Lower leg skin (tissue), 4 donors: Measurements from ENCODE around the gene EPB41L5. TPM values are rescaled to one million over a fixed set of nuclear protein-coding genes. Genes with fewer than 3 reads are reported as not detected.

Experiments used
- DNase-seq, 2 donors: peaks; one replicate each; pipeline ENCODE4 v3.0.0-alpha.2; 2019; ENCODE audit warnings: low spot score in 2 of 2
- H3K4me3 ChIP-seq: fragments of 200-600 bp; sonication (generic); 2 replicates; pipeline ENCODE4 v1.5.1; 2017; ENCODE audit warnings: mild to moderate bottlenecking, low read depth; ENCODE audit not compliant: poor library complexity, severe bottlenecking
- CTCF ChIP-seq, 3 donors: fragments of 450-650 bp; IDR thresholded peaks; one replicate each; pipeline ENCODE4 v1.5.1; 2016; ENCODE audit warnings: antibody characterized with exemption in 3 of 3, mild to moderate bottlenecking in 3 of 3, moderate library complexity in 2 of 3
- POLR2A ChIP-seq, 2 donors: fragments of 450-650 bp; IDR thresholded peaks; one replicate each; pipeline ENCODE4 v1.6.1; 2016 to 2017; ENCODE audit warnings: antibody characterized with exemption in 2 of 2, mild to moderate bottlenecking in 1 of 2, moderate library complexity in 1 of 2
- WGBS, 2 donors: methylation state at CpG; one replicate each; pipeline ENCODE4 v1.1.5; 2018; 5-methylcytosine and 5-hydroxymethylcytosine counted together
- intact Hi-C: fragments of 100-400 bp; cut with DNase I; formaldehyde crosslinking; loops from one replicate; pipeline ENCODE4 v1.15.0; 2023; ENCODE audit warnings: low total_unique reads
- total RNA-seq, 4 donors: library from RNA; depleted of rRNA; stranded (reverse); fragments of >200 nt; gene quantifications; one replicate each; pipeline ENCODE4 v1.1.0, GENCODE V29; 2016

Gene EPB41L5
- total RNA-seq, 4 donors from 2014 or later: 12.4 to 25.4 (median 23.0) TPM

- no peak for DNase-seq
- TF ChIP-seq CTCF (IDR thresholded peaks at IDR 0.05) (no peak), POLR2A (IDR thresholded peaks at IDR 0.05) (no peak)
- H3K4me3 ChIP-seq: no peak overlapping the region
- intact Hi-C loops: no loop called here
- WGBS, 2 donors: 70 to 83% methylated on average over 1 of the region's 1 CpG
Measured at GRCh38 chr2:120108749-120109148, 95.9 kb downstream of the EPB41L5 start.

- no peak overlapping the region for H3K4me3 ChIP-seq
- WGBS, 2 donors: 68 to 70% methylated on average over 3 of the region's 3 CpGs
- intact Hi-C loops: loop anchor here (10.0 kb wide), 1 partner anchor 205 kb away; no protein-coding TSS in a partner anchor
- TF ChIP-seq POLR2A (IDR thresholded peaks at IDR 0.05) (no peak), CTCF (IDR thresholded peaks at IDR 0.05) (no peak)
- no peak for DNase-seq
Measured at GRCh38 chr2:120109186-120110061, 96.5 kb downstream of the EPB41L5 start.

- no peak for TF ChIP-seq CTCF (IDR thresholded peaks at IDR 0.05)
- TF ChIP-seq POLR2A (IDR thresholded peaks at IDR 0.05): no peak
- WGBS, 2 donors: 91 to 92% methylated on average over 3 of the region's 3 CpGs
- H3K4me3 ChIP-seq: no peak overlapping the region
- no peak for DNase-seq
- intact Hi-C loops: loop anchor here (10.0 kb wide), 1 partner anchor 205 kb away; no protein-coding TSS in a partner anchor
Measured at GRCh38 chr2:120110062-120110362, 97.1 kb downstream of the EPB41L5 start.

- no peak overlapping the region for H3K4me3 ChIP-seq
- TF ChIP-seq POLR2A (IDR thresholded peaks at IDR 0.05): no peak
- TF ChIP-seq CTCF (IDR thresholded peaks at IDR 0.05): no peak
- intact Hi-C loops: loop anchor here (10.0 kb wide), 1 partner anchor 204 kb away; no protein-coding TSS in a partner anchor
- DNase-seq: peak in 1 of 2 donors; percentile 14
- WGBS, 2 donors: 82 to 87% methylated on average over 6 of the region's 6 CpGs
Measured at GRCh38 chr2:120110507-120110906, 97.6 kb downstream of the EPB41L5 start.

- TF ChIP-seq POLR2A (IDR thresholded peaks at IDR 0.05) (no peak), CTCF (IDR thresholded peaks at IDR 0.05) (no peak)
- intact Hi-C loops: loop anchor here (10.0 kb wide), 1 partner anchor 204 kb away; no protein-coding TSS in a partner anchor
- H3K4me3 ChIP-seq: no peak overlapping the region
- 86 to 88% methylated on average over 5 of the region's 5 CpGs for WGBS, 2 donors
- no peak for DNase-seq
Measured at GRCh38 chr2:120111193-120111592, 98.3 kb downstream of the EPB41L5 start.
